Immature natural killer cell (primary cell): Measurements from ENCODE around the gene IARS2. TPM values are rescaled to one million over a fixed set of nuclear protein-coding genes. Genes with fewer than 3 reads are reported as not detected.
A peak's percentile ranks its signal among the peaks of the same experiment; 100 is the strongest.

Source experiments
- DNase-seq, 3 donors: peaks; one replicate each; pipeline ENCODE4 v3.0.0; 2022; ENCODE audit warnings: mixed read lengths in 1 of 3
- H3K27ac Mint-ChIP-seq, 6 donors: one replicate each; pipeline ENCODE4 v1.8.0; 2020; ENCODE audit warnings: mixed read lengths in 6 of 6, mild to moderate bottlenecking in 5 of 6, inconsistent platforms in 4 of 6, moderate library complexity in 3 of 6
- H3K27me3 Mint-ChIP-seq, 3 donors: one replicate each; pipeline ENCODE4 v1.8.0; 2020 to 2021; ENCODE audit warnings: low read depth in 3 of 3, mild to moderate bottlenecking in 3 of 3, mixed read lengths in 3 of 3, moderate library complexity in 3 of 3, inconsistent platforms in 1 of 3
- H3K36me3 Mint-ChIP-seq, 3 donors: one replicate each; pipeline ENCODE4 v1.8.0; 2020; ENCODE audit warnings: mixed read lengths in 3 of 3, inconsistent platforms in 2 of 3, mild to moderate bottlenecking in 2 of 3
- H3K4me1 Mint-ChIP-seq, 2 donors: one replicate each; pipeline ENCODE4 v1.8.0; 2020; ENCODE audit warnings: inconsistent platforms in 2 of 2, mild to moderate bottlenecking in 2 of 2, mixed read lengths in 2 of 2, moderate library complexity in 1 of 2
- H3K4me3 Mint-ChIP-seq, 5 donors: one replicate each; pipeline ENCODE4 v1.8.0; 2020; ENCODE audit warnings: mild to moderate bottlenecking in 5 of 5, mixed read lengths in 5 of 5, inconsistent platforms in 3 of 5, moderate library complexity in 3 of 5
- H3K9me3 Mint-ChIP-seq, 6 donors: one replicate each; pipeline ENCODE4 v1.8.0; 2020; ENCODE audit warnings: mild to moderate bottlenecking in 6 of 6, mixed read lengths in 6 of 6, inconsistent platforms in 4 of 6, moderate library complexity in 3 of 6
- polyA plus RNA-seq, 3 donors: library from polyadenylated mRNA; unstranded; fragments of 300-500 nt; fragmentation: Illumina TruSeq; gene quantifications; one replicate each; pipeline ENCODE4 v1.2.3, GENCODE V29; 2021

The IARS2 gene
- 10 to 100 TPM; 44.9 to 76.8 (median 57.3) TPM for polyA plus RNA-seq

- H3K4me3 Mint-ChIP-seq, result peak within 1 kb of the TSS; percentile 76 to 84 (median 82)
- no peaks in the 10 kb centered on the region for H3K9me3 Mint-ChIP-seq
- peaks cover 8 to 12% (median 10%) of the 10 kb centered on the region in 3 donors for H3K36me3 Mint-ChIP-seq
- peaks cover 5 to 12% (median 11%) of the 10 kb centered on the region in 3 donors for H3K27me3 Mint-ChIP-seq
- H3K27ac Mint-ChIP-seq, result peak within 1 kb of the TSS; percentile 16 to 81 (median 73)
- H3K4me1 Mint-ChIP-seq, result peaks cover 35 to 45% of the 10 kb centered on the region in 2 donors
- peak in 2 of 3 donors; percentile 88 to 89 for DNase-seq
Observed at GRCh38 chr1:220094016-220094911, at the start of gene IARS2. IARS2 (plus strand) TSS chr1:220094132; CDS start chr1:220094217, 85 bp downstream.

- no peaks in the 10 kb centered on the region for H3K36me3 Mint-ChIP-seq
- peaks cover 38 to 43% of the 10 kb centered on the region in 2 donors for H3K4me1 Mint-ChIP-seq
- H3K27ac Mint-ChIP-seq, result peak overlapping the region; percentile 86 to 97 (median 95)
- H3K9me3 Mint-ChIP-seq, result no peaks in the 10 kb centered on the region
- H3K4me3 Mint-ChIP-seq, result peak overlapping the region; percentile 89 to 97 (median 92)
- peaks cover 4 to 13% (median 12%) of the 10 kb centered on the region in 3 donors for H3K27me3 Mint-ChIP-seq
- DNase-seq, result no peak
Observed at GRCh38 chr1:220044678-220045355, 49.1 kb upstream of the IARS2 start.

GRCh38 chr1:220045356-220046051, 48.4 kb upstream of the IARS2 start:
- no peak for DNase-seq
- peaks cover 4 to 13% (median 12%) of the 10 kb centered on the region in 3 donors for H3K27me3 Mint-ChIP-seq
- no peaks in the 10 kb centered on the region for H3K9me3 Mint-ChIP-seq
- H3K27ac Mint-ChIP-seq, result peak overlapping the region; percentile 86 to 97 (median 95)
- H3K4me3 Mint-ChIP-seq, result peak overlapping the region; percentile 89 to 97 (median 92)
- H3K4me1 Mint-ChIP-seq, result peaks cover 38 to 43% of the 10 kb centered on the region in 2 donors
- no peaks in the 10 kb centered on the region for H3K36me3 Mint-ChIP-seq

DNA sequence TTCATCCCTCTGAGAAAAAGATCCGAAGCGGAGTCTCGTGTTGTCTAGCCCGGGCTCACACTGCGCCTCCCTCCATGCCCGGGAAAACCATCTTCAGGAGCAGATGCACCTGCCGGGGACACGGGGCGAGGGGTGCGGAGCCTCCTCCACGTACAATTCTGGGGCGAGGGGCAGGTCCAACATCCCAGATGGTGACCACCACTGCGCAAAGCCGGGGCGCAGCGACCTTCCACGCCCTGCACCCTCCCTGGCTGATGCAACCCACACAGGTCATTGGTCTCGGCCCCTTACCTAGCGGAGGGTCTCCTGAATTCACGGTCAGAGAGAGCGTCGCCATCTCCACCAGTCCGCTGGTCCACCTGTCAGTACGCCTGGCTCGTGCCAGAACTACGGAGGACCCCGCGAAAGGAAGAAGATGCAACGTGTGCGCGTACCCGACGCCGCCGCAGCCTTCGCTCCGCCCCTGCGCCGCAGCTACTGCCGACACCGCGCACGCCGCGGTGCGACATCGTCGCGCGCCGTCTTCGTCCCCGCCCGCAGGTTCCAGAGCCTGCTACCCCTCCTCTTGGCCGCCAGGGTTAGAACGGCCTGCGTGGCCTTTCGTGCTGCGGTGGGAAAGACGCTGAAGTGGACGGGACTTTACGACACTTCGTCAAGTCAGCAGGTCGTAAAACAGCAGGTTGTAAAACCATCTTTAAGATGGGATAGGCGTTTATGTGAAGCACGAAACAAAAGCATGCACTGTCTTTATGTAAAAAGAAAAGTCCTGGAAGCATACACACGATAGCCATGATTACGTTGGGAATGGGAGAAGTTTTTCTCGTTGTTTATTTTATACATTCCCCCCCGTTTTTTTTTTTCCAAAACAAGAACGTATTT, 47.6 kb upstream of the IARS2 start, which contains the start of gene EPRS1:
TSS of gene EPRS1 (minus strand) at position 454 of the 879 bp plus-strand sequence. CDS start at position 337, 117 bp downstream.
- Mint-ChIP-seq H3K4me1 (peaks cover 38 to 43% of the 10 kb centered on the region in 2 donors), H3K4me3 (peak within 1 kb of the TSS; percentile 89 to 97 (median 92)), H3K36me3 (no peaks in the 10 kb centered on the region), H3K27me3 (peaks cover 4 to 13% (median 13%) of the 10 kb centered on the region in 3 donors), H3K27ac (peak within 1 kb of the TSS; percentile 86 to 97 (median 95)), H3K9me3 (no peaks in the 10 kb centered on the region)
- DNase-seq, result peak; percentile 95 to 97 (median 96)

- Mint-ChIP-seq H3K4me1 (peaks cover 17 to 19% of the 10 kb centered on the region in 2 donors), H3K9me3 (no peaks in the 10 kb centered on the region), H3K36me3 (peaks cover 6 to 19% (median 10%) of the 10 kb centered on the region in 3 donors), H3K4me3 (peak overlapping the region; percentile 72 to 89 (median 85)), H3K27ac (peak overlapping the region; percentile 82 to 98 (median 91)), H3K27me3 (peaks cover 0 to 3% (median 0%) of the 10 kb centered on the region in 3 donors)
- DNase-seq, result peak; percentile 57 to 66 (median 65)
Observed at GRCh38 chr1:220056374-220056773, 37.6 kb upstream of the IARS2 start.

DNA sequence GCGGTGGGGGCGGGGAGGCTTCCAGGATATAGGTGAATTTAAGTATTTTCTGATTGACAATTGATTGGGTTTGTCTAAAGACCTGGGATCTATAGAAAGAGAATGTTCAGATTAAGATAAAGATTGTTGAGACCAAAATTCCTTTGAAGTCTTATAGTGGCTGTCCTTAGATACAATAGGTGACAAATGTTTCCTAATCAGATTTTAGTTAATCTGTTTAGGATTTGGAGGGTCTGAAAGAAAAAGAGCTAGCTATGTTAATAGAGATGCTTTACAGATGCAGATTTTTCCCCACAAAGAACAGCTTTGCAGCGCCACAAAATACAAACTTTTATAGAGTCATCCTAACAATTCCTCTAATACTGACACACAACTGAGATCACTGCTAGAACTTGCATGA, 33.1 kb upstream of the IARS2 start:
- no peak for DNase-seq
- Mint-ChIP-seq H3K36me3 (peaks cover 15 to 41% (median 36%) of the 10 kb centered on the region in 3 donors), H3K4me3 (no peak overlapping the region), H3K27me3 (peaks cover 0 to 2% (median 1%) of the 10 kb centered on the region in 3 donors), H3K9me3 (no peaks in the 10 kb centered on the region), H3K4me1 (peaks cover 10 to 13% of the 10 kb centered on the region in 2 donors), H3K27ac (peak overlapping the region in 2 of 6 donors; percentile 25 to 44)

DNA sequence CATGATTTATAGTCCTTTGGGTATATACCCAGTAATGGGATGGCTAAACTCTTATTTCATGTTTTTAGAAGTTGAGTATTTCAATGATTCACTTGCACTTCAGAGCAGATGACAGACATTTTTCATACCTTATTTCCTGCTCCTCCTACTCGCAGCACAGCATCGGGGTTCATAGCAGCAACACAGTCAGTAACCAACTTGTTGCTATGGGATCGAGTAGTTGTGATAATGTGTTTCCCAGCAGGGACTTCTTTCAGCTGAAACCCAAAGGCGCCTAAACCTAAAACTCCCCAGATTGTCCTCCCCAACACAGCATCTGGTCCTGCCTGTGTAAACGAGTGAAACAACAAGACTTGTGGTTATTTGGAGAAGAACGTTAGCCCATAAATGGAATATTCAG, 31.3 kb upstream of the IARS2 start:
- Mint-ChIP-seq H3K36me3 (peaks cover 15 to 40% (median 34%) of the 10 kb centered on the region in 3 donors), H3K4me3 (no peak overlapping the region), H3K4me1 (no peaks in the 10 kb centered on the region), H3K9me3 (no peaks in the 10 kb centered on the region), H3K27ac (no peak overlapping the region), H3K27me3 (peaks cover 0 to 2% (median 1%) of the 10 kb centered on the region in 3 donors)
- no peak for DNase-seq

- Mint-ChIP-seq H3K36me3 (peaks cover 17 to 44% (median 34%) of the 10 kb centered on the region in 3 donors), H3K27ac (no peak overlapping the region), H3K4me3 (no peak overlapping the region)
Observed at GRCh38 chr1:220067269-220068204, 26.4 kb upstream of the IARS2 start.

GRCh38 chr1:220076861-220077762, 16.8 kb upstream of the IARS2 start:
- Mint-ChIP-seq H3K27me3 (peaks cover 0 to 1% (median 0%) of the 10 kb centered on the region in 3 donors), H3K27ac (peak overlapping the region in 1 of 6 donors; percentile 9), H3K9me3 (no peaks in the 10 kb centered on the region), H3K4me1 (peaks cover 4 to 11% of the 10 kb centered on the region in 2 donors), H3K36me3 (peaks cover 13 to 29% (median 15%) of the 10 kb centered on the region in 3 donors), H3K4me3 (no peak overlapping the region)
- DNase-seq, result no peak

More at GRCh38 chr1:220067269-220068204, 26.4 kb upstream of the IARS2 start:
- no peaks in the 10 kb centered on the region for H3K27me3 Mint-ChIP-seq
- H3K4me1 Mint-ChIP-seq, result no peaks in the 10 kb centered on the region
- no peaks in the 10 kb centered on the region for H3K9me3 Mint-ChIP-seq
- no peak for DNase-seq

DNA sequence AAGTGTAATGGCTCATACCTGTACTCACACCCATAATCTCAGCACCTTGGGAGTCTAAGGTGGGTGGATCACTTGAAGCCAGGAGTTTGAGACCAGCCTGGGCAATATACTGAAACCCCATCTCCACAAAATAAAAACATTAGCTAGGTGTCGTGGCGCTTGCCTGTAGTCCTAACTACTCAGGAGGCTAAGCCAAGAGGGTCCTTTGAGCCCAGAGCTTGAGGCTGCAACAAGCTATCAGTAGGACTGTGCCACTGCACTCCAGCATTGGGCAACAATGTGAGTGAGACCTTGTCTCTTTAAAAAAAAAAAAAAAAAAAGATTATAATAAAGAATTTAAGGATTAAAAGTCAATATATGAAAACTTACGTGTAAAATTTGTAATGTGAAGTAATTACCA, 16.0 kb upstream of the IARS2 start:
- Mint-ChIP-seq H3K27me3 (peaks cover 0 to 1% (median 0%) of the 10 kb centered on the region in 3 donors), H3K4me3 (no peak overlapping the region), H3K27ac (no peak overlapping the region), H3K9me3 (no peaks in the 10 kb centered on the region), H3K4me1 (peaks cover 4 to 11% of the 10 kb centered on the region in 2 donors), H3K36me3 (peaks cover 10 to 25% (median 13%) of the 10 kb centered on the region in 3 donors)
- no peak for DNase-seq

DNA sequence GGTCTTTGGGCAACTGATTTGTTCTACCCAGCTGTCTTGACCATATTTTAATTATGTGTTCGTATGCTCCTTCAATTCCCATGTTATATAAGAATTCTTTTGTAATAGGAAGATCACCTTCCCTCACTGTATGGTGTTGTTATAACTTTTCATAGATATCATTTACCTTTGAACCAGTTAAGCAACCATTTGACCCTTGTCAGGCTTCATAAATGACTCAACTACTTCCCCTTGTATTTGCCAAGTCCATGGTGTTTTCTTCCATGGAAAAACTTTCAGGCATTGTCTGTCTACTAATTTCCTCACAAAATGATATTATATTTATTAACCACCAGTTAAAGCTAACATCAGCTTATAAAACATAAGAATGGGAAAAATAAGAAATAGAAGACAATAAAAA, 9.5 kb upstream of the IARS2 start:
- Mint-ChIP-seq H3K27ac (no peak overlapping the region), H3K4me3 (no peak overlapping the region), H3K9me3 (no peaks in the 10 kb centered on the region), H3K4me1 (peaks cover 10 to 23% of the 10 kb centered on the region in 2 donors), H3K36me3 (peaks cover 0 to 11% (median 0%) of the 10 kb centered on the region in 3 donors), H3K27me3 (peaks cover 1 to 2% (median 1%) of the 10 kb centered on the region in 3 donors)
- no peak for DNase-seq
